Measurements from ENCODE around the gene PNMA6E.

DNA sequence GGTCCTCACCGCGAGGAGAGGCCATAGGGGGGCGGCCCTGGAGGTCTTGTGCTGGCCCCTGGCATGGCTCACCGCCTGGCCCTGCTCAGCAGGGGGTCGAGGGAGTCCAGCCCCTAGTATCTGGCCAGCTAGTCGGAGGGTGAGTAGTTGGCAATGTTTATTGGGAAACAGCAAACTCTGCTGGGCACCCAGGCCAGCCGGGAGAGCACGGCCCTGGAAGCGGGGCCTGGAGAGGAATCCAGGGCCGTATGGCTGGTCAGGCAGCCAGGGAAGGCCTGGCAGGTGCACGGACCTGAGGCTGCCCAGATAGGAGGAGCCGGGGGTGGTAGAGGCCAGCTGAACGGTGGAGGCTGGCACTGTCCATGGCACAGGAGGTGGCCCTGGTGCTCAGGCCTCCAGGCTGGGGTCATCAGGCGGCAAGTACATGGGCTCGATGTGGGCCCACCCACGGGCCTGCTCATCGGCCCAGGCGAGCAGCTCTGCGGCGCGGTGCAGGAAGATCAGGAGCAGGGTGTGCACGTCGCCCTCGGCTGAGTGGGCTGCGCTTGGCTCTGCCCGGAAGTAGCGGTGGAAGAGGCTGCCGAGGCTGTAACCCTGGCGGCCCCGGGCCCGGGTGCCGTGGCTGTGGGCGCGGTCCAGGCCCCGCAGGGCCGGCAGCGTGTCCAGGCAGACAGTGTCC, 43.3 kb upstream of the PNMA6E start:
- TF ChIP-seq POLR2A (IDR thresholded peaks at IDR 0.05; ENCODE audit: extremely low read depth, insufficient read length), result no peak
- TF ChIP-seq MYC (IDR thresholded peaks at IDR 0.05; ENCODE audit: low read depth, low read length), result no peak
